ENCODE data around the gene USHBP1.

The USHBP1 gene

DNA sequence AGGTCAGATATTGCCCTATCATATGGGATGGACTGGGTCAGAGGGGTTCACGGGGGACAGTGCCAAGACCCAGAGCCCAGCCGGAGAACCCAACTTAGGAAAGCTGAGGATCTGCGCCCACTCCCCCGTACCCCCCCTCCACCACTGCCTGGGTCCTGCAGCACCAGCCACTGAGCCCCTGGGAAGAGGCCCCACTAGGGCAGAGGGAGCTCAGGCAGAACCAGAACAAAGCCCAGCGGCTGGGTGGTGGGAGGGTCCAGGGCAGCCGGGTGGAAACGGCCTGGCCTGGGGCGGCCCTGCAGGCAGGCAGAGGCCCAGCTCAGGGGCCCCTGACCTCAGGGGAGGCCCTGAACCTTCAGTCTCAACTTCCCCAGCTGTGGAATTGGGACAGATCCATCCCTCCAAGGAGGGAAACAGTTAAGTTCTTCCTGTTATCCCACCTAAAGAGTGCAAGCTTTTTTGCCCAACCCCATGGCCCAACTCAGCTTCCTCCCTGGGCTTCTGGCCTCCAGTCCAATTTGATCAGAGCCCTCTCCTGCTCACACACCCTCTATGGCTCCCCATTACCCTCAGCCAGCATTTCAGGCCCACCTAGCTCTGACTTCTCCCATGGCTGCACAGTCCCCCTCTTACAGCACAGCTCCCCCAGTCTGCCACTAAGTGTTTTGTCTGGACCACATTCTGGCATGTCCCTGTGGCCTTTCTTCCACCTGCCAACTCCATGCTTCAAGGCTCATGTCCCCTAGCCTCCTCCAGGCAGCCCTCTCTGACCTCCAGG is 21.9 kb downstream of the USHBP1 start:
- Mint-ChIP-seq H3K36me3 (ENCODE audit: low read depth) (no peaks in the 10 kb centered on the region), H3K27ac (no peak overlapping the region), H3K4me3 (no peak overlapping the region), H3K9me3 (no peaks in the 10 kb centered on the region), H3K4me1 (peaks cover 12% of the 10 kb centered on the region), H3K27me3 (peaks cover 4% of the 10 kb centered on the region)
- ATAC-seq (no peak), DNase-seq (no peak)

DNA sequence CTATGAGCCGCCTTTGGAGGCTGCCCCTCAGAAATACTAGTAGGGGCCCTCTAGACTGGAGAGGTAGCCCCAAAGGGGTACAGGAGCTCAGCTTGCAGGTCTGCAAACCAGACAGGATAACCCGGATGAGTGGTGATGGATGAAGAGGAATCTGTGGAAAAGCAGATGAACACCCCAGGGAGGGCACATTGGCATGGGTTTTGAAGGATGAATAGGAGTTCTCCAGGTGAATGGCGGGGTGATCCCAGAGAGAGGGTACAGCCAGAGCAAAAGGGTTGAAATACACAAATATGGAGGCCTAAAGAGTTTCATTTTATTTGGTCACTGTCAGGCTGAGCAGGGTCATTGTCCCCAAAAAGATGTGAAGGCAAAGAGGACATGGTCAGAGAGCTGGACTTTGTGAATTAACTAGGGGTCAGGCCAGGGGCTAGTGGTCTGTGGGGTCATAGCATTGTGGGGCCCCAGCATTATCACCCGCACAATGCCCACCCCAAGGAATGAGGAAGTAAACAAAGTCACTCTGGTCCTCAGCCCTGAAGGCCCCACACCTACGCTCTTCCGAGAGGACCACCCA is 23.6 kb downstream of the USHBP1 start:
- Mint-ChIP-seq H3K36me3 (ENCODE audit: low read depth) (no peaks in the 10 kb centered on the region), H3K4me1 (peaks cover 3% of the 10 kb centered on the region), H3K27me3 (no peaks in the 10 kb centered on the region), H3K4me3 (no peak overlapping the region), H3K27ac (no peak overlapping the region), H3K9me3 (no peaks in the 10 kb centered on the region)
- no peak for DNase-seq
- ATAC-seq: no peak

DNA sequence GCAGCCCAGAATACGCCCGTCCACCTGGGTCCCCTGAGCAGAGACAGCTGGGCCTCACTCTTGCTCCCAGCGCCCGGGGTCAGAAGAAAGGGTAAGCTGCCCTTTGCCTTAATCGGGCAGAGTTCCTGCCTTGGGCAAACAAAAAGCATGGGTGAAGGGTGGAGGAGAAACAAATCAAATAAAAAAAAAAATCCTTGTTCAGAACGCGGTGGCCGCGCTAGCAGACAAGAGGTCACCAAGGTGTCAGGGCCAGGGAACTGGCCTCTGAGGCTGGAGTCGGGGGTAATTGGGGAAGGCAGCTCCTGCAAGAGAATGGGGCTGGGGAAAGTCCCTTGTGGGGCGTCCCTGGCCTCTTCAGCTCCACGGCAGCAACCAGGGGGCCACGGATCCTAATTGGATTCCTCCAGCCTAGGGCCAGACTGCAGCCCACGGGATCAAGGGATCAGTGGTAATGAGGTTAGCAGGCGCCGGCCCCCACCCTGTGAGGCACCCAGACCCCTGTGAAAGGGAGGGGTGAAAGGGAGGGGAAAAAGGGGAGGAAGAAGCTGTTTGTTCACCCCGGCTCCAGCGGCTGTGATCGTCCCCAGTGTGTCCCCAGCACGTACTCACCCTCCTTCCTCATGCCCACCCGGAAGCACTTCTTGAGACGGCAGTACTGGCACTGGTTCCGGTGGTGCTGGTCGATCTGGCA is 24.3 kb downstream of the USHBP1 start:
- H3K27ac Mint-ChIP-seq: no peak overlapping the region
- H3K27me3 Mint-ChIP-seq: no peaks in the 10 kb centered on the region
- H3K36me3 Mint-ChIP-seq (ENCODE audit: low read depth): no peaks in the 10 kb centered on the region
- peaks cover 3% of the 10 kb centered on the region for H3K4me1 Mint-ChIP-seq
- H3K9me3 Mint-ChIP-seq: no peaks in the 10 kb centered on the region
- H3K4me3 Mint-ChIP-seq: no peak overlapping the region
- DNase-seq (no peak), ATAC-seq (no peak)

DNA sequence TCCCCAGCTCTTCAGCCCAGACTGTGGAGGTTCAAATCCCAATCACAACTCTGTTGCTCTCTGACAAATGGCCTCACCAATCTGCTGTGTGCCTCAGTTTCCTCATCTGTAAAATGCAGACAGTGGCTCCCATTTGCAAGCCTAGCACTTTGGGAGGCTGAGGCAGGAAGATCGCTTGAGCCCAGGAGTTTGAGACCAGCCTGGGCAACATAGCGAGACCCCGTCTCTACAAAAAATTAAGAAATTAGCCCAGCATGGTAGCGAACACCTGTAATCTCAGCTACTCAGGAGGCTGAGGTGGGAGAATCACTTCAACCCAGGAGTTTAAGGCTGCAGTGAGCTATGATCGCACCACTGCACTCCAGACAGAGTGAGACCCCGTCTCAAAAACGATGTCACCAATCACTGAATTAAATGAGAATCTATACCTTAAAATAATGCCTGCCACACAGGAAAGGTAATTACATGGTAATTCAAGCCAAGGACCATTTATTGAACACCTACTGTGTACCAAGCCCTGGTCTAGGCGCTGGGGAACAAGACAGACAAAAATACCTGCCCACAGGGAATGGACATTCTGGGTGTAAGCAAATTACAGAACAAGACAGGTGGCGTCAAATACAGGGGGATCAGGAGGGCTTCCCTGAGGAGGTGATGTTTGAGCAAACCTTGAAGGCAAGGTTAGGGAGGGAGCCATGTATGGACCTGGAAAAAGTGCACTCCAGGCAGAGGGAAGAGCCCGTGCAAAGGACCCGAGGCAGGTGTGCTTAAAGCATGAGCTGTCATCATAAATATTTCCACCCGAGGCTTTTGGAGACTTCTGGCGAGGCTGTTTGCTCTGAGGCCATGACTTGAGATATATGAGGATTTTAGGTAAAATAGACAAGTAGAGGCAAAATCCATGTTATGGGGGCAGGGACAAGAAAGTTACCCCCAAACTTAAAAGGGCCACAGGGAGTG is 26.5 kb downstream of the USHBP1 start:
- Mint-ChIP-seq H3K27me3 (no peaks in the 10 kb centered on the region), H3K4me1 (peaks cover 12% of the 10 kb centered on the region), H3K4me3 (no peak overlapping the region), H3K9me3 (no peaks in the 10 kb centered on the region), H3K36me3 (ENCODE audit: low read depth) (no peaks in the 10 kb centered on the region), H3K27ac (no peak overlapping the region)
- DNase-seq (no peak), ATAC-seq (no peak)

DNA sequence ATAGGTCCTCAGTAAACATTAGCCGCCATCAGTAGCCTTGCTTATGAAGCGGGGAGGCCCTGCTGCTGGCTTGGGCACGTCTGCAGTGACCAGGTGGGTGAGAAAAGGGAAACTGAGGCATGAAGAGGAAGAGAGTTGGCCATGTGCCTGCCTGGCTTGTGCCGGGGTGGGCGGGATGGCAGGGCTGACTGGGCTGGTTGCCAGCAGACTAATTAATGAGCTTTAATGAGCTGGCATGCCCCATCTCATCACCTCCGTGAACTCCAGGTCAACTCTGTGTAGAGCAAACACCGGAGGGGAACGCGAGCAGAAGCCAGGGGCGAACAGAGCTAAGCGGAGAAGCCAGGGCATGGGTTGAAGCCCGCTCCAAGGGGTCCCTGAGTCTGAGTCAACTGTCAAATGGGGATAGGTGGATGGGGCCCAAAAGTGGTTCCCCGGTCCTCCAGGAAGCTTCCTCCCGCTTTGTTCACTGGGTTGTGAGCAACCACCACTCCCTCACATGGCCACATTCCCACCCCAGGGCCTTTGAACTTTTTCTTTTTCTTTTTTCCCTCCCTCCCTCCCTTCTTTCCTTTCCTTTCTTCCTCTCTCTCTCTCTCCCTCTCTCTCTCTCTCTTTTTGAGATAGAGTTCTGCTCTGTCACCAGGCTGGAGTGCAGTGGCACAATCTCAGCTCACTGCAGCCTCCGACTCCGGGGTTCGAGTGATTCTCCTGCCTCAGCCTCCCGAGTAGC is 27.6 kb downstream of the USHBP1 start:
- peaks cover 12% of the 10 kb centered on the region for H3K4me1 Mint-ChIP-seq
- ATAC-seq: no peak
- peaks cover 2% of the 10 kb centered on the region for H3K36me3 Mint-ChIP-seq (ENCODE audit: low read depth)
- no peak overlapping the region for H3K27ac Mint-ChIP-seq
- H3K9me3 Mint-ChIP-seq: no peaks in the 10 kb centered on the region
- H3K4me3 Mint-ChIP-seq: no peak overlapping the region
- DNase-seq: no peak
- no peaks in the 10 kb centered on the region for H3K27me3 Mint-ChIP-seq

DNA sequence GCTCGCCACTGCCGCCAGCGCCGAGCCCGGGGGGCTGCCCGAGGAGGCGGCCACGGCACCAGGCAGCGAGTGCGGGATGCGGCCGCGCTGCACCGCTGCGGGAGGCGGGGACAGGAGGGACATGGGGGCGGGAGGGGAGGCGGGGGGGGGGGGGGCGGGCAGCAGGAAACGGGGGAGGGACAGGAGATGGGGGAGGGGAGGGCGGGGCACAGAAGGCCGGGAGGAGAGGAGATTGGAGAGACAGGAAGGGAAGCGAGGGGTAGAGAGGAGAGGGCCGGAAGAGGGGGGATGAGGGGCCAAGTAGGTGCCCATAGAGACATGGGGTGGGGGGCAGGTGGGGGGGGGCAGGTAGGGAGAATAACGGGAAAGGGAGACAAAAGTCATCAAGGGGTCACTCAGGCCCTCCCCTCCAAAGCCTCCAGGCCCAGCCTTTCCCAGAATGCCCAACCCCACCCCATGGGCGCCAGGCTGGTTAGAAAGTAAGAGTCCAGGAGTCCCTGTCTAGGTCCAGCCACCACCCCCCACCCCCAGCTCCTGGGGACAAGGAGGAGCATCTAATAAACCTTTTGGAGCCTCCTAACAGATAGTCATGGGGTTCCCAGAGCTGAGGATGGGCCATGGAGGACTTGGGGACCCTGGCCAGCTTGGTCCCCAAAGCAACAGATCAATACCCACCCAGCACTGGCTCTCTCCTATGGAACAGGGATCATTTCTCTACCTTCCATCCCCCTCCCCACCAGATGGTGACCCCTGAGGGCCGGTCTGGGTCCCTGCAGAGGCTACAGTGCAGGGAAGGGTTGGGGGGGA is 28.4 kb downstream of the USHBP1 start:
- Mint-ChIP-seq H3K4me3 (peak overlapping the region; percentile 80), H3K9me3 (no peaks in the 10 kb centered on the region), H3K36me3 (ENCODE audit: low read depth) (peaks cover 2% of the 10 kb centered on the region), H3K27me3 (no peaks in the 10 kb centered on the region), H3K4me1 (peaks cover 12% of the 10 kb centered on the region), H3K27ac (no peak overlapping the region)
- ATAC-seq (no peak), DNase-seq (peak; percentile 32)

DNA sequence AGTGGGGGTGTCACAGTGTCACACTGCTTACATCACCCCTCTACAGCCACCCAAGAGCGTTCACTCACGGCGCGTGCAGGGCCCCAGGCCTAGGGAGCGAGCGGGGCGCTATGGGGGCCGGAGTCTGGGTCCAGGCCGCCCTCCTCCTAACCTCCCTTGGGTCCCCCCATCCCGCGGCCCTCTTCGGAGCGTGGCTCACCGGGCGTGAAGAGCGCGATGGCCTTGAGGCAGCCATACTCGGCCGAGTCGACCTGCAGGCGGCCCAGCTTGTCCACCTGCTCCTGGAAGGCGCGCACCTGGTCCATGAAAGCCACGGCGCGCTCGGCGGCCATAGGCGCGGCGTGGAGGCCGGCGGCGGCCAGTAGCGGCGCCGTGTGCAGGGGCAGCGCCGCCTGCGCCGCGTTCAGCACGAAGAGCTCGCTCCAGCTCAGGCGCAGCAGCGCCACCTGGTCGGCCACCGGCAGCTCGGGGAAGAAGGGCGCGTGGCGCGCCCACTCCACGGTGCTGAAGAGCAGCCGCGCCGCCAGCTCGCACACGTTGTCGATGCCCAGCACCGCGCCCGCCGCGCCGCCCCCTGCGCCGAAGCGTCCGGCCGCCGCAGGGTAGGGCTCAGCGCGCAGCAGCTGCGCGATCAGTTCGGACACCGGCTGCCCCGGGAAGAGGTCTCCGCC is 29.1 kb downstream of the USHBP1 start:
- Mint-ChIP-seq H3K4me3 (peak overlapping the region; percentile 80), H3K36me3 (ENCODE audit: low read depth) (peaks cover 2% of the 10 kb centered on the region), H3K4me1 (peaks cover 12% of the 10 kb centered on the region), H3K27me3 (no peaks in the 10 kb centered on the region), H3K9me3 (no peaks in the 10 kb centered on the region), H3K27ac (peak overlapping the region; percentile 39)
- DNase-seq (peak; percentile 68), ATAC-seq (peak; percentile 76)

DNA sequence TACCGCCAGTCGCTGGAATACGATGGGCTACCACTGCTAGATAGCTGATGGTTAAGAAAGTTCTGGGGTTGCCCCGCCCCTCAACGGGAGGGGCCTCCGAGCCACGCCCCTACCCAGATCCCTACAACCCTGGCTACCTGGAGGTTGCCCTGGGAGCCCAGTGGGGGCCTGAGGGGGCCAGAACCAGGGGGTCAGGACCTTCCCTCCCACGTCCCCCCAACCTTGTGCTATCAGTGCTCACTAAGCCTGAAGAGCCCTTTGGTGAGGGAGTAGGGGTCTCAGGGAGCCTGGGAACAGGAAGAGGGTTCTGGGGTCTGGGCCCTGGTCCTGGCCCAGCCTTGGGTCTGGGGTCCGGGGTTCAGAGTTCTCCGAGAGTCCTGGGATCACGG is 29.6 kb downstream of the USHBP1 start:
- H3K36me3 Mint-ChIP-seq (ENCODE audit: low read depth): peaks cover 2% of the 10 kb centered on the region
- H3K4me3 Mint-ChIP-seq: peak overlapping the region; percentile 80
- H3K27ac Mint-ChIP-seq: peak overlapping the region; percentile 39
- ATAC-seq (peak; percentile 72), DNase-seq (peak; percentile 79)
- no peaks in the 10 kb centered on the region for H3K9me3 Mint-ChIP-seq
- H3K27me3 Mint-ChIP-seq: no peaks in the 10 kb centered on the region
- peaks cover 12% of the 10 kb centered on the region for H3K4me1 Mint-ChIP-seq

DNA sequence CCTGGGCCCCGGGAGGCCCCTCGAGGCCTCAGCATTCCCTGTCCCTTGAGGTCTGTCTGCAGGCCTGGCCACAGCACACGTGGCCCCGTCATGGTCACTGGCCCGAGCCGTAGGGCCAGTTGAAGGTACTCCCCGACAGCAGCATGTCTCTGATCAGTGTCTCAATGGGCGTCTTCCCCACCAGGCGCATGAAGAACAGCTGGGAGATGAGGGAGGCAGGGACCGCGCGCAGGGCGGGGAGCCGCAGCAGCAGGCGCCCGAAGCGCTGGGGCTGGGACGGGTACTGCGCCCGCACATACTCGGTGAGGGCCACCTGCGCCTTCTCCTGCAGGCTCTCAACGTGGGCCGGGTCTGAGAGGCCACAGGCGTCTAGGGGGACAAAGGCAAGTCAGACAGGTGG is 32.3 kb downstream of the USHBP1 start:
- no peak for DNase-seq
- Mint-ChIP-seq H3K4me3 (no peak overlapping the region), H3K4me1 (peaks cover 12% of the 10 kb centered on the region), H3K36me3 (ENCODE audit: low read depth) (peaks cover 2% of the 10 kb centered on the region), H3K27me3 (no peaks in the 10 kb centered on the region), H3K9me3 (no peaks in the 10 kb centered on the region), H3K27ac (no peak overlapping the region)
- no peak for ATAC-seq

DNA sequence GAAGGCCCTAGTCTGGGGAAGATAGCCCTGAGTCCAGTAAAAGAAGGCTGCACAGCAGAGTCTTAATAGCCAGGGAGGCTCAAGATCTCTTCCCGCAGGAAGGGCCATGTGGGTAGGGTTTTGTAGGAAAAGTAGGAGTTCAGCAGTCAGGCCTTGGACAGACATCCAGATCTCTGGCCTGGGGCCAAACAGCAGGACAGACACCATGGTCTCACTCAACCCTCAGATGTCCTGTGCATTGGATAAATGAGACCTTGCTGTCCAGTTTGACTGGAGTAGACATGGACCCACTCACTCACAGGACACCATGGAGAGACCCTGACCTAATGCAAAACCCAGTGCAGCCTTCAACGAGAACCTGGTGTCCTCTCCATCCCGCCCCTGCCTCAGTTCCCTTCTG is 34.7 kb downstream of the USHBP1 start:
- H3K27me3 Mint-ChIP-seq: no peaks in the 10 kb centered on the region
- H3K36me3 Mint-ChIP-seq (ENCODE audit: low read depth): peaks cover 2% of the 10 kb centered on the region
- DNase-seq (no peak), ATAC-seq (no peak)
- no peaks in the 10 kb centered on the region for H3K9me3 Mint-ChIP-seq
- H3K4me3 Mint-ChIP-seq: no peak overlapping the region
- H3K4me1 Mint-ChIP-seq: peaks cover 16% of the 10 kb centered on the region
- no peak overlapping the region for H3K27ac Mint-ChIP-seq

DNA sequence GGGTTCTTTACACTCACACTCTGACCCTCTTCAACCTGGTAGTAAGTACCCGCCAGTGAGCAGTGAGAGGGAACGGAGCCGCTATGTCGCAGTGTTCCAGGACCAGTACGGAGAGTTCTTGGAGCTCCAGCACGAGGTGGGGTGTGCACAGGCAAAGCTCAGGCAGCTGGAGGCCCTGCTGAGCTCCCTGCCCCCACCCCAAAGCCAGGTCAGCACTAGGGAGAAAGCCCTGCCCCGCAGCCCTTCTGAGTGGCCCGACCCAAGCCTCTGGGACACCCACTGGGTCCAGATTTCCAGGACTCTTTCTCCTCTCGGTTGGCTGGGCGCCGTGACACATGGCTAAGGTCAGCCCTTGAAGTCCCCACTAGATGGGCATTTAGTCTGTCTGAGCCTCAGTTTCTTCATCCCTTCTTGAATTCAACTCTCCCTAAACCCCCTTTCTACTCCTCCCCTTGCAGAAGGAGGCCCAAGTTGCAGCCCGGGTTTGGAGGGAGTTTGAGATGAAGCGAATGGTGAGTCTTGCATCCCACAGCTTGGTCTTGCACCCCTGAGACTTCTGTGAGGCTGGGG is 36.7 kb downstream of the USHBP1 start:
- Mint-ChIP-seq H3K4me3 (no peak overlapping the region), H3K36me3 (ENCODE audit: low read depth) (peaks cover 2% of the 10 kb centered on the region)
- no peak for ATAC-seq

DNA sequence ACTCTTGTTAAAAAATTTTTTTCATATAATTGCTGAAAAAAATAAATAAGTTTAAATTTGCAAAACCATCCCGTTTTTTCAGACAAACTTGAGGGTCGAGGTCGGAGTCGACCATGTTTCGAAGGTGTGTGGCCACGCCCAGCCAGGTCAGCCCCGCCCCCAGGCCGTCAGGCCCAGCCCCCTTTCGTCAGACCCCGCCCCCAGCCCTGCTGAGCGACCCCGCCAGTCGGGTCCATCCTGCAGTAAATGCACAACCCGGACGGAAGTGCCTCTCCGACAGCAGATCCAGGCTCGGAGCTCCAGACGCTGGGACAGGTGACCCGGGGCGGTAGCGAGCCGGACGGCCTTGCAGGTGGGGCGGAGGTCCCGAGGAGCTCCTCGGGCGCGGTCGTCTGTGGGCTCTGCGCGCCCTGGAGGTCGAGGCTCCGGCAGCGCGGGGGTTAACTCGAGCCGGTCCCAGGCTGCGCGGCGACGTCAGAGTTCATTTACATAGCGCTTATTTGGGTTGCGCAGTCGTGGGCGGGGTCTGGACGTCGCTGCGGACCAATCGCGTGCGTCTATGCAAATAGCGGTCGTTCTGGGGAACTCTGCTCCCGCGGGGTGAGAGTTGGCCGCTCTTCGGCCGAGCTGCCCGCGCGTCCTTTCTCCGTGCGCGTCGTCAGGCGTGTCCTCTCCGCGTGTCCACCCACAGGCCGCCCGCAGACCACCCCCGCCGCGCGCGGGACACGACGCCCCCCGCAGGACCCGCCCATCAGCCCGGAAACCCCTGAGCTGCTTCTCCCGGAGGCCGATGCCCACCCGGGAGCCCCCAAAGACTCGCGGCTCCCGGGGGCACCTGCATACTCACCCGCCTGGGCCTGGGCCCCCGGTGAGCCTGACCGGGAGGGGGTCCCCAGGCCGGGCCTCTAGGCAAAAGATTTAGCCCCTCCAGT is 38.3 kb downstream of the USHBP1 start, which contains the start of gene OCEL1:
OCEL1 (plus strand) TSS at position 225 of the 932 bp plus-strand sequence; CDS start at position 247, 22 bp downstream.
- Mint-ChIP-seq H3K36me3 (ENCODE audit: low read depth) (no peaks in the 10 kb centered on the region), H3K9me3 (no peaks in the 10 kb centered on the region), H3K27me3 (no peaks in the 10 kb centered on the region), H3K4me3 (peak within 1 kb of the TSS; percentile 80), H3K27ac (peak within 1 kb of the TSS; percentile 85), H3K4me1 (peaks cover 7% of the 10 kb centered on the region)
- peak; percentile 97 for DNase-seq
- peak; percentile 92 for ATAC-seq

More for the DNA sequence above, 36.7 kb downstream of the USHBP1 start:
- H3K4me1 Mint-ChIP-seq: peaks cover 7% of the 10 kb centered on the region
- H3K9me3 Mint-ChIP-seq: no peaks in the 10 kb centered on the region
- H3K27ac Mint-ChIP-seq: no peak overlapping the region
- no peaks in the 10 kb centered on the region for H3K27me3 Mint-ChIP-seq
- DNase-seq: no peak

All from activated naive CD8-positive, alpha-beta T cell treated with anti-CD3 and anti-CD28 coated beads, Interleukin-2, amount 50 U/mL, for 24 hours (primary cell).